SK-N-SH (cell line): Measurements from ENCODE around the gene CEP112. TPM values are rescaled to one million over a fixed set of nuclear protein-coding genes. Genes with fewer than 3 reads are reported as not detected.
A peak's percentile ranks its signal among the peaks of the same experiment; 100 is the strongest.

Experiments used
- CTCF ChIA-PET: fragments of 300-600, 350-600 bp; formaldehyde crosslinking; extraction: SDS; loops from one replicate; lab custom pipeline; 2021; lab: Yijun Ruan, JAX
- POLR2A ChIA-PET: fragments of 350-600 bp; sonication (Branson Sonifier 250); formaldehyde crosslinking; extraction: SDS; loops from one replicate; lab custom pipeline; 2020; ENCODE audit warnings: antibody characterized with exemption, inconsistent platforms; lab: Yijun Ruan, JAX
- DNase-seq: peaks from one replicate; pipeline ENCODE4 v3.0.0; 2012
- H2AFZ ChIP-seq: fragments of 200-600 bp; sonication (generic); 2 replicates; pipeline ENCODE4 v1.8.1; 2016; ENCODE audit warnings: antibody characterized with exemption, mild to moderate bottlenecking, low read depth
- H3F3A ChIP-seq: fragments of 200-600 bp; sonication (generic); replicated peaks from 2 replicates; pipeline ENCODE3; 2016; ENCODE audit warnings: antibody characterized with exemption, mild to moderate bottlenecking; ENCODE audit not compliant: insufficient read depth
- H3K27ac ChIP-seq, 2 experiments: fragments of 200-500 bp in 1 of 2; fragments of 200-600 bp in 1 of 2; sonication (Bioruptor generic) in 1 of 2; sonication (generic), shearing (Covaris generic) in 1 of 2; 2 replicates each; pipeline versions ENCODE4 v1.5.1 to v1.6.1; 2014 to 2016; ENCODE audit warnings: low read depth in 2 of 2, inconsistent platforms in 1 of 2, low read length in 1 of 2, mild to moderate bottlenecking in 1 of 2, mixed read lengths in 1 of 2
- H3K27me3 ChIP-seq: fragments of 200-600 bp; sonication (generic), shearing (Covaris generic); 2 replicates; pipeline ENCODE4 v1.6.1; 2016; ENCODE audit warnings: mixed run types; ENCODE audit not compliant: insufficient read depth
- H3K36me3 ChIP-seq, 2 experiments: fragments of 200-500 bp in 1 of 2; fragments of 200-600 bp in 1 of 2; sonication (Bioruptor generic) in 1 of 2; sonication (generic) in 1 of 2; replicated peaks in 1 of 2; 2 replicates each; pipeline versions ENCODE3 to v1.5.1; 2014 to 2016; ENCODE audit warnings: low read length in 1 of 2, mild to moderate bottlenecking in 1 of 2; ENCODE audit not compliant: insufficient read depth in 2 of 2, control insufficient read depth in 1 of 2
- H3K4me1 ChIP-seq, 2 experiments: fragments of 200-500 bp in 1 of 2; fragments of 200-600 bp in 1 of 2; sonication (Bioruptor generic) in 1 of 2; sonication (generic), shearing (Covaris generic) in 1 of 2; 2 replicates each; pipeline versions ENCODE4 v1.5.1 to v1.6.1; 2014 to 2016; ENCODE audit warnings: low read depth in 1 of 2, low read length in 1 of 2, mixed run types in 1 of 2; ENCODE audit not compliant: insufficient read depth in 2 of 2, control insufficient read depth in 1 of 2
- H3K4me2 ChIP-seq: fragments of 200-600 bp; sonication (generic), shearing (Covaris generic); 2 replicates; pipeline ENCODE4 v1.6.1; 2017; ENCODE audit warnings: mixed run types
- H3K4me3 ChIP-seq, 2 experiments: fragments of 200-500 bp in 1 of 2; fragments of 200-600 bp in 1 of 2; sonication (Bioruptor generic) in 1 of 2; sonication (generic), shearing (Covaris generic) in 1 of 2; 2 replicates each; pipeline versions ENCODE4 v1.5.1 to v1.8.1; 2014 to 2016; ENCODE audit warnings: low read depth in 2 of 2, inconsistent platforms in 1 of 2, low read length in 1 of 2, mild to moderate bottlenecking in 1 of 2, mixed read lengths in 1 of 2, moderate library complexity in 1 of 2
- H3K79me2 ChIP-seq: fragments of 200-600 bp; sonication (generic); 2 replicates; pipeline ENCODE4 v1.8.1; 2017; ENCODE audit warnings: mild to moderate bottlenecking; ENCODE audit not compliant: insufficient read depth
- H3K9ac ChIP-seq: fragments of 200-600 bp; sonication (generic); 2 replicates; pipeline ENCODE4 v1.6.1; 2017; ENCODE audit warnings: mixed run types
- H3K9me2 ChIP-seq: fragments of 200-600 bp; sonication (generic); 2 replicates; pipeline ENCODE4 v1.6.1; 2017; ENCODE audit warnings: mixed run types
- H3K9me3 ChIP-seq: fragments of 200-600 bp; sonication (generic); 2 replicates; pipeline ENCODE4 v1.6.1; 2017; ENCODE audit warnings: mixed run types, mild to moderate bottlenecking, moderate library complexity
- H4K20me1 ChIP-seq: fragments of 200-600 bp; sonication (generic); 2 replicates; pipeline ENCODE4 v1.6.1; 2017; ENCODE audit warnings: mild to moderate bottlenecking, mixed run types; ENCODE audit not compliant: insufficient read depth
- ELF1 ChIP-seq: IDR thresholded peaks from 2 replicates; pipeline ENCODE4 v1.4.0; 2012
- FOXJ3 ChIP-seq: sonication (generic); formaldehyde crosslinking; IDR thresholded peaks from 2 replicates; pipeline ENCODE4 v1.5.1; 2020; ENCODE audit warnings: mild to moderate bottlenecking, missing genetic modification reagents
- FOXM1 ChIP-seq: IDR thresholded peaks from 2 replicates; pipeline ENCODE4 v1.4.0; 2012; ENCODE audit warnings: low read depth, mild to moderate bottlenecking
- GABPA ChIP-seq: IDR thresholded peaks from 2 replicates; pipeline ENCODE4 v1.4.0; 2012; ENCODE audit warnings: low read depth, mild to moderate bottlenecking
- GATA2 ChIP-seq: sonication (generic); formaldehyde crosslinking; IDR thresholded peaks from 2 replicates; pipeline ENCODE4 v1.5.0; 2020; ENCODE audit warnings: mild to moderate bottlenecking, missing genetic modification reagents
- JUND ChIP-seq: IDR thresholded peaks from 2 replicates; pipeline ENCODE4 v1.4.0; 2012
- MEF2A ChIP-seq: IDR thresholded peaks from 2 replicates; pipeline ENCODE4 v1.4.0; 2012; ENCODE audit warnings: low read depth, borderline replicate concordance
- MXI1 ChIP-seq: IDR thresholded peaks from 2 replicates; pipeline ENCODE4 v1.6.1; 2012; ENCODE audit warnings: mild to moderate bottlenecking, low read depth, low read length, improper control_type of control experiment
- NFIC ChIP-seq: IDR thresholded peaks from 2 replicates; pipeline ENCODE4 v1.4.0; 2012; ENCODE audit warnings: borderline replicate concordance
- NRF1 ChIP-seq: IDR thresholded peaks from 2 replicates; pipeline ENCODE4 v1.6.1; 2012; ENCODE audit warnings: low read depth, mild to moderate bottlenecking, low read length
- POLR2AphosphoS5 ChIP-seq: IDR thresholded peaks from 2 replicates; pipeline ENCODE4 v1.6.1; 2012; ENCODE audit warnings: low read depth, low read length
- RAD21 ChIP-seq: IDR thresholded peaks from 2 replicates; pipeline ENCODE4 v1.6.1; 2012; ENCODE audit warnings: mild to moderate bottlenecking, low read length
- RFX5 ChIP-seq: IDR thresholded peaks from 2 replicates; pipeline ENCODE4 v1.6.1; 2012; ENCODE audit warnings: mild to moderate bottlenecking, improper control_type of control experiment, low read length
- SIN3A ChIP-seq: IDR thresholded peaks from 2 replicates; pipeline ENCODE4 v1.6.1; 2012; ENCODE audit warnings: low read depth, mild to moderate bottlenecking, low read length, moderate library complexity, borderline replicate concordance
- TAF1 ChIP-seq: IDR thresholded peaks from 2 replicates; pipeline ENCODE4 v1.6.1; 2012; ENCODE audit warnings: low read depth, mild to moderate bottlenecking, low read length, moderate library complexity, borderline replicate concordance
- TEAD4 ChIP-seq: IDR thresholded peaks from 2 replicates; pipeline ENCODE4 v1.4.0; 2012; ENCODE audit warnings: mild to moderate bottlenecking, borderline replicate concordance; ENCODE audit not compliant: insufficient read depth
- WGBS: methylation state at CpG from one replicate; pipeline ENCODE4 v1.1.6; 2017; ENCODE audit warnings: low lambda C conversion rate; 5-methylcytosine and 5-hydroxymethylcytosine counted together
- polyA plus RNA-seq, 3 experiments: library from polyadenylated mRNA; depleted of rRNA; stranded (reverse); fragments of >200 nt; gene quantifications; 2 replicates each; pipeline ENCODE4 v1.2.3, GENCODE V29; 2012
- TF ChIP-seq, protein P1 (sequence below): IDR thresholded peaks from 2 replicates; pipeline ENCODE4 v1.4.0; 2012; ENCODE audit warnings: low read depth
- TF ChIP-seq, protein P2 (sequence below): fragments of 150-350 bp; IDR thresholded peaks from 2 replicates; pipeline ENCODE4 v1.6.1; 2016; ENCODE audit warnings: mild to moderate bottlenecking, low read depth, low read length
- TF ChIP-seq, protein P3 (sequence below): fragments of 200-600 bp; sonication (generic); IDR thresholded peaks from 2 replicates; pipeline ENCODE4 v1.6.1; 2017; ENCODE audit warnings: antibody characterized with exemption, mild to moderate bottlenecking, moderate library complexity
- TF ChIP-seq, protein P4 (sequence below): IDR thresholded peaks from 2 replicates; pipeline ENCODE4; 2012
- TF ChIP-seq, protein P5 (sequence below): IDR thresholded peaks from 2 replicates; pipeline ENCODE4 v1.6.1; 2012; ENCODE audit warnings: mild to moderate bottlenecking, low read depth, low read length, moderate library complexity
- TF ChIP-seq, protein P6 (sequence below): fragments of 150-350 bp; IDR thresholded peaks from 2 replicates; pipeline ENCODE4 v1.6.1; 2017; ENCODE audit warnings: antibody characterized with exemption, low read length, low read depth, borderline replicate concordance
- TF ChIP-seq, protein P7 (sequence below): IDR thresholded peaks from 2 replicates; pipeline ENCODE4 v1.4.0; 2012; ENCODE audit warnings: low read depth, borderline replicate concordance

Gene CEP112
- polyA plus RNA-seq, 1 of the 3 experiments (the other 2 are of a cell fraction): 7.9 TPM

DNA sequence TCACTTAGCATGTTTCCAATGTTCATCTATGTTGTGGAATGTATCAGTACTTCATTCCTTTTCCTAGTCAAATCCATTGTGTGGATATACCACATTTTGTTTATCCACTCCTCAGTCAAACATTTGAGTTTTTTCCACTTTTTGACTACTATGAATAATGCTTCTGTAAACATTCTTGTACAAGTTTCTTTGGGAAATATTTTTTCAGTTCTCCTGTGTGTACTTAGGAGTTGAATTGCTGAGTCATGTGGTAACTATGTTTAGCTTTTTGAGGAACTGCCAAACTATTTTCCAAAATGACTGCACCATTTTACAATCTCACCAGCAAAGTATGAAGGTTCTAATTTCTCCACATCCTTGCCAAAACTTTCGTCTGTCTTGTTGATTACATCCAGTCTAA, 406.8 kb downstream of the CEP112 start:
- Histone ChIP-seq H2AFZ (peak overlapping the region; percentile 1; the same call in 1 of the 2 replicates), H3K4me2 (peak overlapping the region; percentile 35), H3K4me1 (peaks cover 0 to 19% of the 10 kb centered on the region in 2 experiments; a peak in 3 of 4 replicates), H3K79me2 (no peaks in the 10 kb centered on the region), H4K20me1 (no peaks in the 10 kb centered on the region), H3F3A (peaks cover 22% of the 10 kb centered on the region), H3K9me2 (no peaks in the 10 kb centered on the region), H3K27me3 (no peaks in the 10 kb centered on the region), H3K9ac (peak overlapping the region; percentile 3; the same call in 1 of the 2 replicates), H3K4me3 (no peak overlapping the region), H3K36me3 (no peaks in the 10 kb centered on the region), H3K27ac (peak overlapping the region; percentile 61 to 94; a peak in 3 of 4 replicates), H3K9me3 (0 out of 2 replicates have a peak, but pooled peaks cover 4% of the 10 kb centered on the region)
- ChIA-PET POLR2A (no interaction called here), CTCF (interaction anchor here (0.9 to 1.4 kb wide), 2 partner anchors 11 to 488 kb away, joined by 3 to 4 read pairs; no protein-coding TSS in a partner anchor)
- 17% methylated on average over 1 of the region's 1 CpG for WGBS
- no peak for DNase-seq
- TF ChIP-seq GATA2: no peak
- TF ChIP-seq, protein P1, sequence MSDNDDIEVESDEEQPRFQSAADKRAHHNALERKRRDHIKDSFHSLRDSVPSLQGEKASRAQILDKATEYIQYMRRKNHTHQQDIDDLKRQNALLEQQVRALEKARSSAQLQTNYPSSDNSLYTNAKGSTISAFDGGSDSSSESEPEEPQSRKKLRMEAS: peak; percentile 55; the same call in 1 of the 2 replicates
- TF ChIP-seq, protein P2, sequence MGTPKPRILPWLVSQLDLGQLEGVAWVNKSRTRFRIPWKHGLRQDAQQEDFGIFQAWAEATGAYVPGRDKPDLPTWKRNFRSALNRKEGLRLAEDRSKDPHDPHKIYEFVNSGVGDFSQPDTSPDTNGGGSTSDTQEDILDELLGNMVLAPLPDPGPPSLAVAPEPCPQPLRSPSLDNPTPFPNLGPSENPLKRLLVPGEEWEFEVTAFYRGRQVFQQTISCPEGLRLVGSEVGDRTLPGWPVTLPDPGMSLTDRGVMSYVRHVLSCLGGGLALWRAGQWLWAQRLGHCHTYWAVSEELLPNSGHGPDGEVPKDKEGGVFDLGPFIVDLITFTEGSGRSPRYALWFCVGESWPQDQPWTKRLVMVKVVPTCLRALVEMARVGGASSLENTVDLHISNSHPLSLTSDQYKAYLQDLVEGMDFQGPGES: no peak
- TF ChIP-seq JUND: peak; percentile 98
- peak; percentile 94 for TF ChIP-seq MEF2A
- TF ChIP-seq ELF1: no peak; the same call in 1 of the 2 replicates
- TF ChIP-seq NFIC: peak; percentile 99
- TF ChIP-seq, protein P3, sequence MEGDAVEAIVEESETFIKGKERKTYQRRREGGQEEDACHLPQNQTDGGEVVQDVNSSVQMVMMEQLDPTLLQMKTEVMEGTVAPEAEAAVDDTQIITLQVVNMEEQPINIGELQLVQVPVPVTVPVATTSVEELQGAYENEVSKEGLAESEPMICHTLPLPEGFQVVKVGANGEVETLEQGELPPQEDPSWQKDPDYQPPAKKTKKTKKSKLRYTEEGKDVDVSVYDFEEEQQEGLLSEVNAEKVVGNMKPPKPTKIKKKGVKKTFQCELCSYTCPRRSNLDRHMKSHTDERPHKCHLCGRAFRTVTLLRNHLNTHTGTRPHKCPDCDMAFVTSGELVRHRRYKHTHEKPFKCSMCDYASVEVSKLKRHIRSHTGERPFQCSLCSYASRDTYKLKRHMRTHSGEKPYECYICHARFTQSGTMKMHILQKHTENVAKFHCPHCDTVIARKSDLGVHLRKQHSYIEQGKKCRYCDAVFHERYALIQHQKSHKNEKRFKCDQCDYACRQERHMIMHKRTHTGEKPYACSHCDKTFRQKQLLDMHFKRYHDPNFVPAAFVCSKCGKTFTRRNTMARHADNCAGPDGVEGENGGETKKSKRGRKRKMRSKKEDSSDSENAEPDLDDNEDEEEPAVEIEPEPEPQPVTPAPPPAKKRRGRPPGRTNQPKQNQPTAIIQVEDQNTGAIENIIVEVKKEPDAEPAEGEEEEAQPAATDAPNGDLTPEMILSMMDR: no peak
- TF ChIP-seq POLR2AphosphoS5: peak; percentile 81; the same call in 1 of the 2 replicates
- peak; percentile 97 for TF ChIP-seq TEAD4
- TF ChIP-seq, protein P4, sequence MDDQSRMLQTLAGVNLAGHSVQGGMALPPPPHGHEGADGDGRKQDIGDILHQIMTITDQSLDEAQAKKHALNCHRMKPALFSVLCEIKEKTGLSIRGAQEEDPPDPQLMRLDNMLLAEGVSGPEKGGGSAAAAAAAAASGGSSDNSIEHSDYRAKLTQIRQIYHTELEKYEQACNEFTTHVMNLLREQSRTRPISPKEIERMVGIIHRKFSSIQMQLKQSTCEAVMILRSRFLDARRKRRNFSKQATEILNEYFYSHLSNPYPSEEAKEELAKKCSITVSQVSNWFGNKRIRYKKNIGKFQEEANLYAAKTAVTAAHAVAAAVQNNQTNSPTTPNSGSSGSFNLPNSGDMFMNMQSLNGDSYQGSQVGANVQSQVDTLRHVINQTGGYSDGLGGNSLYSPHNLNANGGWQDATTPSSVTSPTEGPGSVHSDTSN: peak; percentile 85
- no peak for TF ChIP-seq NRF1
- TF ChIP-seq RFX5: no peak
- TF ChIP-seq TAF1: no peak
- TF ChIP-seq, protein P5, sequence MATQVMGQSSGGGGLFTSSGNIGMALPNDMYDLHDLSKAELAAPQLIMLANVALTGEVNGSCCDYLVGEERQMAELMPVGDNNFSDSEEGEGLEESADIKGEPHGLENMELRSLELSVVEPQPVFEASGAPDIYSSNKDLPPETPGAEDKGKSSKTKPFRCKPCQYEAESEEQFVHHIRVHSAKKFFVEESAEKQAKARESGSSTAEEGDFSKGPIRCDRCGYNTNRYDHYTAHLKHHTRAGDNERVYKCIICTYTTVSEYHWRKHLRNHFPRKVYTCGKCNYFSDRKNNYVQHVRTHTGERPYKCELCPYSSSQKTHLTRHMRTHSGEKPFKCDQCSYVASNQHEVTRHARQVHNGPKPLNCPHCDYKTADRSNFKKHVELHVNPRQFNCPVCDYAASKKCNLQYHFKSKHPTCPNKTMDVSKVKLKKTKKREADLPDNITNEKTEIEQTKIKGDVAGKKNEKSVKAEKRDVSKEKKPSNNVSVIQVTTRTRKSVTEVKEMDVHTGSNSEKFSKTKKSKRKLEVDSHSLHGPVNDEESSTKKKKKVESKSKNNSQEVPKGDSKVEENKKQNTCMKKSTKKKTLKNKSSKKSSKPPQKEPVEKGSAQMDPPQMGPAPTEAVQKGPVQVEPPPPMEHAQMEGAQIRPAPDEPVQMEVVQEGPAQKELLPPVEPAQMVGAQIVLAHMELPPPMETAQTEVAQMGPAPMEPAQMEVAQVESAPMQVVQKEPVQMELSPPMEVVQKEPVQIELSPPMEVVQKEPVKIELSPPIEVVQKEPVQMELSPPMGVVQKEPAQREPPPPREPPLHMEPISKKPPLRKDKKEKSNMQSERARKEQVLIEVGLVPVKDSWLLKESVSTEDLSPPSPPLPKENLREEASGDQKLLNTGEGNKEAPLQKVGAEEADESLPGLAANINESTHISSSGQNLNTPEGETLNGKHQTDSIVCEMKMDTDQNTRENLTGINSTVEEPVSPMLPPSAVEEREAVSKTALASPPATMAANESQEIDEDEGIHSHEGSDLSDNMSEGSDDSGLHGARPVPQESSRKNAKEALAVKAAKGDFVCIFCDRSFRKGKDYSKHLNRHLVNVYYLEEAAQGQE: no peak
- TF ChIP-seq FOXM1: peak; percentile 75
- TF ChIP-seq MXI1: no peak
- no peak for TF ChIP-seq FOXJ3 (CRISPR knock-in tag)
- no peak for TF ChIP-seq GABPA
- TF ChIP-seq, protein P6, sequence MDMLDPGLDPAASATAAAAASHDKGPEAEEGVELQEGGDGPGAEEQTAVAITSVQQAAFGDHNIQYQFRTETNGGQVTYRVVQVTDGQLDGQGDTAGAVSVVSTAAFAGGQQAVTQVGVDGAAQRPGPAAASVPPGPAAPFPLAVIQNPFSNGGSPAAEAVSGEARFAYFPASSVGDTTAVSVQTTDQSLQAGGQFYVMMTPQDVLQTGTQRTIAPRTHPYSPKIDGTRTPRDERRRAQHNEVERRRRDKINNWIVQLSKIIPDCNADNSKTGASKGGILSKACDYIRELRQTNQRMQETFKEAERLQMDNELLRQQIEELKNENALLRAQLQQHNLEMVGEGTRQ: no peak
- no peak for TF ChIP-seq RAD21
- TF ChIP-seq, protein P7, sequence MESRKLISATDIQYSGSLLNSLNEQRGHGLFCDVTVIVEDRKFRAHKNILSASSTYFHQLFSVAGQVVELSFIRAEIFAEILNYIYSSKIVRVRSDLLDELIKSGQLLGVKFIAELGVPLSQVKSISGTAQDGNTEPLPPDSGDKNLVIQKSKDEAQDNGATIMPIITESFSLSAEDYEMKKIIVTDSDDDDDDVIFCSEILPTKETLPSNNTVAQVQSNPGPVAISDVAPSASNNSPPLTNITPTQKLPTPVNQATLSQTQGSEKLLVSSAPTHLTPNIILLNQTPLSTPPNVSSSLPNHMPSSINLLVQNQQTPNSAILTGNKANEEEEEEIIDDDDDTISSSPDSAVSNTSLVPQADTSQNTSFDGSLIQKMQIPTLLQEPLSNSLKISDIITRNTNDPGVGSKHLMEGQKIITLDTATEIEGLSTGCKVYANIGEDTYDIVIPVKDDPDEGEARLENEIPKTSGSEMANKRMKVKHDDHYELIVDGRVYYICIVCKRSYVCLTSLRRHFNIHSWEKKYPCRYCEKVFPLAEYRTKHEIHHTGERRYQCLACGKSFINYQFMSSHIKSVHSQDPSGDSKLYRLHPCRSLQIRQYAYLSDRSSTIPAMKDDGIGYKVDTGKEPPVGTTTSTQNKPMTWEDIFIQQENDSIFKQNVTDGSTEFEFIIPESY: peak; percentile 67
- no peak for TF ChIP-seq SIN3A
